Mesenchymal stem cell (in vitro differentiated cells and primary cell): ENCODE measurements around the gene FCRL3.

Experiments used
- DNase-seq: peaks from one replicate; pipeline ENCODE4 v3.0.0-alpha.2; 2013
- H2AFZ ChIP-seq: one replicate; pipeline ENCODE4 v1.6.1; 2013; ENCODE audit warnings: low read depth, mild to moderate bottlenecking, control low read depth, inconsistent platforms, low read length, moderate library complexity
- H2AK5ac ChIP-seq: 2 replicates; pipeline ENCODE4 v1.6.1; 2013; ENCODE audit warnings: low read length, moderate library complexity, mild to moderate bottlenecking, inconsistent platforms; ENCODE audit not compliant: severe bottlenecking
- H2BK120ac ChIP-seq: one replicate; pipeline ENCODE4 v1.6.1; 2013; ENCODE audit warnings: low read depth, mild to moderate bottlenecking, inconsistent platforms, low read length, moderate library complexity
- H2BK12ac ChIP-seq, 2 experiments: one replicate each; pipeline ENCODE4 v1.6.1; 2013; ENCODE audit warnings: inconsistent platforms in 2 of 2, low read length in 2 of 2, mild to moderate bottlenecking in 2 of 2, moderate library complexity in 2 of 2, control low read depth in 1 of 2
- H2BK15ac ChIP-seq: one replicate; pipeline ENCODE4 v1.6.1; 2013; ENCODE audit warnings: mild to moderate bottlenecking, low read depth, inconsistent platforms; ENCODE audit not compliant: poor library complexity, severe bottlenecking
- H2BK5ac ChIP-seq: 2 replicates; pipeline ENCODE4 v1.6.1; 2013; ENCODE audit warnings: low read depth, mild to moderate bottlenecking, low read length, control low read depth, inconsistent platforms; ENCODE audit not compliant: poor library complexity, severe bottlenecking
- H3K14ac ChIP-seq, 2 experiments: one replicate each; pipeline ENCODE4 v1.6.1; 2013; ENCODE audit warnings: inconsistent platforms in 2 of 2, low read length in 2 of 2, control low read depth in 1 of 2, mild to moderate bottlenecking in 1 of 2, moderate library complexity in 1 of 2
- H3K18ac ChIP-seq, 2 experiments: one replicate each; pipeline ENCODE4 v1.6.1; 2013; ENCODE audit warnings: inconsistent platforms in 2 of 2, low read length in 2 of 2, control low read depth in 1 of 2, low read depth in 1 of 2, mild to moderate bottlenecking in 1 of 2
- H3K23ac ChIP-seq, 2 experiments: one replicate each; pipeline ENCODE4 v1.6.1; 2013; ENCODE audit warnings: inconsistent platforms in 2 of 2, low read length in 2 of 2, mild to moderate bottlenecking in 2 of 2, moderate library complexity in 2 of 2, control low read depth in 1 of 2
- H3K27ac ChIP-seq: 2 replicates; pipeline ENCODE4 v1.5.1; 2013; ENCODE audit warnings: mild to moderate bottlenecking, moderate library complexity, low read length, control low read depth, inconsistent platforms; ENCODE audit not compliant: poor library complexity, severe bottlenecking
- H3K27me3 ChIP-seq, 2 experiments: 2 replicates each; pipeline versions ENCODE4 v1.6.1 to v1.7.0; 2013; ENCODE audit warnings: low read length in 2 of 2, mild to moderate bottlenecking in 2 of 2, moderate library complexity in 2 of 2, control low read depth in 1 of 2, inconsistent platforms in 1 of 2; ENCODE audit not compliant: control insufficient read depth in 1 of 2, insufficient read depth in 1 of 2
- H3K36me3 ChIP-seq, 2 experiments: 2 replicates each; pipeline versions ENCODE4 v1.6.1 to v1.7.0; 2013; ENCODE audit warnings: low read length in 2 of 2, control low read depth in 1 of 2, inconsistent platforms in 1 of 2, low read depth in 1 of 2, mild to moderate bottlenecking in 1 of 2; ENCODE audit not compliant: insufficient read depth in 2 of 2, control insufficient read depth in 1 of 2
- H3K4ac ChIP-seq, 2 experiments: one replicate each; pipeline ENCODE4 v1.6.1; 2013; ENCODE audit warnings: inconsistent platforms in 2 of 2, low read length in 2 of 2, mild to moderate bottlenecking in 2 of 2, moderate library complexity in 2 of 2, control low read depth in 1 of 2, low read depth in 1 of 2
- H3K4me1 ChIP-seq: 2 replicates; pipeline ENCODE4 v1.6.1; 2013; ENCODE audit warnings: low read depth, low read length, control low read depth; ENCODE audit not compliant: control insufficient read depth, insufficient read depth
- H3K4me2 ChIP-seq: 2 replicates; pipeline ENCODE4 v1.6.1; 2013; ENCODE audit warnings: low read length, mild to moderate bottlenecking, inconsistent platforms; ENCODE audit not compliant: poor library complexity, severe bottlenecking
- H3K4me3 ChIP-seq, 2 experiments: 2 replicates each; pipeline versions ENCODE4 v1.5.1 to v1.7.0; 2013; ENCODE audit warnings: low read length in 2 of 2, mild to moderate bottlenecking in 2 of 2, control low read depth in 1 of 2, low read depth in 1 of 2; ENCODE audit not compliant: insufficient read depth in 1 of 2
- H3K79me1 ChIP-seq: replicated peaks from 2 replicates; pipeline ENCODE4 v1.6.1; 2013; ENCODE audit warnings: mild to moderate bottlenecking, control low read depth, low read length, inconsistent platforms; ENCODE audit not compliant: poor library complexity, severe bottlenecking
- H3K9ac ChIP-seq: 2 replicates; pipeline ENCODE4 v1.7.0; 2013; ENCODE audit warnings: mild to moderate bottlenecking, low read length, moderate library complexity
- H3K9me3 ChIP-seq: 2 replicates; pipeline ENCODE4 v1.7.0; 2013; ENCODE audit warnings: mild to moderate bottlenecking, low read length; ENCODE audit not compliant: control insufficient read depth
- H4K8ac ChIP-seq: one replicate; pipeline ENCODE4 v1.6.1; 2013; ENCODE audit warnings: inconsistent platforms, mild to moderate bottlenecking, low read length, moderate library complexity
- H4K91ac ChIP-seq: one replicate; pipeline ENCODE4 v1.6.1; 2013; ENCODE audit warnings: mild to moderate bottlenecking, low read length, inconsistent platforms
- WGBS: methylation state at CpG from one replicate; pipeline ENCODE4 v1.1.7; 2013; ENCODE audit warnings: mixed read lengths; 5-methylcytosine and 5-hydroxymethylcytosine counted together

The FCRL3 gene

GRCh38 chr1:157648317-157648716 lies 52.3 kb downstream of the FCRL3 start:
- no peak overlapping the region for H2BK120ac ChIP-seq

DNA sequence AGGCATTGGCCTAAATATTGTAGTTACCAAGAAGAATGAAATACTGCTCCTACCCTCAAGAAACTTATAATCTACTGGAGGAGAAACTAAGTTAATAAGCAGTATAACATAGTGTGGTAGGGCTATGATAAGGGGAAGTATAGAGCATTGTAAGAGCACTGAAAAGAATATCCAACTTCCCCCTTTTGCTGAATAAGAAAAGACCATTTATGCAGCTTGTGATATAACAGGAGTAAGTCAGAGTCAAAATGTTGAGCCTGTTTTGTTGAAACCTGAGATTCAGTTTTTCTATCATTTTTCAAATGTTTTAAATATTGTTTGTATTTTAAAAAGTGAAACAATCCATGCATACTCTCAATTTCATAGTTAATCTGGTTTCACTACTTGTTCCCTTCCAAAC lies 54.4 kb downstream of the FCRL3 start:
- H3K4me3 ChIP-seq: no peak overlapping the region
- peaks cover 0 to 6% of the 10 kb centered on the region in 2 experiments for H3K27me3 ChIP-seq
- H3K4me1 ChIP-seq: no peaks in the 10 kb centered on the region
- no peak overlapping the region for H4K91ac ChIP-seq
- H2BK120ac ChIP-seq: no peak overlapping the region
- no peak overlapping the region for H2BK12ac ChIP-seq
- no peak overlapping the region for H3K23ac ChIP-seq
- H3K4me2 ChIP-seq: no peak overlapping the region
- DNase-seq: no peak
- H3K9ac ChIP-seq: no peak overlapping the region
- no peak overlapping the region for H2AK5ac ChIP-seq
- H3K79me1 ChIP-seq: no peaks in the 10 kb centered on the region
- no peak overlapping the region for H3K14ac ChIP-seq
- no peak overlapping the region for H2AFZ ChIP-seq
- H2BK15ac ChIP-seq: no peak overlapping the region
- H4K8ac ChIP-seq: no peak overlapping the region
- no peaks in the 10 kb centered on the region for H3K9me3 ChIP-seq
- H3K18ac ChIP-seq: no peak overlapping the region
- no peak overlapping the region for H3K4ac ChIP-seq
- H3K27ac ChIP-seq: no peak overlapping the region
- no peak overlapping the region for H2BK5ac ChIP-seq
- H3K36me3 ChIP-seq: no peaks in the 10 kb centered on the region

More at GRCh38 chr1:157648317-157648716, 52.3 kb downstream of the FCRL3 start:
- Histone ChIP-seq H3K27ac (no peak overlapping the region), H3K14ac (no peak overlapping the region), H3K36me3 (no peaks in the 10 kb centered on the region), H4K8ac (no peak overlapping the region), H3K9me3 (no peaks in the 10 kb centered on the region), H3K4me3 (no peak overlapping the region), H2AFZ (no peak overlapping the region), H3K4me2 (no peak overlapping the region), H3K27me3 (peaks cover 0 to 6% of the 10 kb centered on the region in 2 experiments), H3K23ac (no peak overlapping the region), H3K79me1 (no peaks in the 10 kb centered on the region), H3K4me1 (no peaks in the 10 kb centered on the region), H3K4ac (no peak overlapping the region), H2BK12ac (no peak overlapping the region), H2BK15ac (no peak overlapping the region), H3K18ac (no peak overlapping the region), H2BK5ac (no peak overlapping the region), H2AK5ac (no peak overlapping the region), H4K91ac (no peak overlapping the region), H3K9ac (no peak overlapping the region)
- DNase-seq: no peak
- no CpG with 5 or more reads among the region's 3 CpGs for WGBS

- 20% methylated on average over 2 of the region's 2 CpGs for WGBS
- no peak for DNase-seq
- Histone ChIP-seq H2AFZ (no peak overlapping the region), H2BK12ac (no peak overlapping the region), H3K9me3 (no peaks in the 10 kb centered on the region), H3K9ac (no peak overlapping the region), H3K14ac (no peak overlapping the region), H4K91ac (no peak overlapping the region), H3K4me3 (no peak overlapping the region), H2BK15ac (no peak overlapping the region), H2BK5ac (no peak overlapping the region), H2AK5ac (no peak overlapping the region), H2BK120ac (no peak overlapping the region), H3K27ac (no peak overlapping the region), H3K36me3 (no peaks in the 10 kb centered on the region), H3K4me2 (no peak overlapping the region), H3K4ac (no peak overlapping the region), H3K79me1 (no peaks in the 10 kb centered on the region), H3K27me3 (no peaks in the 10 kb centered on the region), H3K23ac (no peak overlapping the region), H3K18ac (no peak overlapping the region), H4K8ac (no peak overlapping the region), H3K4me1 (no peaks in the 10 kb centered on the region)
Measured at GRCh38 chr1:157641177-157641576, 59.4 kb downstream of the FCRL3 start.

DNA sequence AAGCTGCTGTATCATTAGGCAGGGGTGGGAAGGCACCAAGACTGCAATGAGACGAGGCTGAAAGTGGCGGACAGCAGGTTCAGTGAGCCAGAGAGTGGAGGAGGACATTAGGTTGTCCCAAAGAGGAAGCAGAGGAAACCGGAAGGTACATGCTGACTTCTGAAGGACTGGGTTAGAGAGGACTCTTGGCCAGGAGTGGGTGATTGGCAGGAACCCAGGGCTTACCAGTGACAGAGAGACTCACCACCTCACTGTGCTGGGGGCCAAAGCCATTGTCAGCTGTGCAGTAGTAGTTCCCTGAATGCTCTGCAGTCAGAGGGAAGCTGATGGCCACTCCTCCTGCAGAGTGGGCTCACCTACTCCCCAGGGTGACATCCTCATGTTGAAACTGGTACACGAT lies 60.8 kb downstream of the FCRL3 start:
- H3K4me2 ChIP-seq: no peak overlapping the region
- no peak overlapping the region for H3K4ac ChIP-seq
- no peak overlapping the region for H3K27ac ChIP-seq
- H3K4me3 ChIP-seq: no peak overlapping the region
- H3K18ac ChIP-seq: no peak overlapping the region
- no peak overlapping the region for H2BK120ac ChIP-seq
- H3K23ac ChIP-seq: no peak overlapping the region
- H3K14ac ChIP-seq: no peak overlapping the region
- H4K8ac ChIP-seq: no peak overlapping the region
- H3K79me1 ChIP-seq: no peaks in the 10 kb centered on the region
- H3K27me3 ChIP-seq: no peaks in the 10 kb centered on the region
- H2BK15ac ChIP-seq: no peak overlapping the region
- no peak overlapping the region for H2AFZ ChIP-seq
- H3K9me3 ChIP-seq: no peaks in the 10 kb centered on the region
- 62% methylated on average over 4 of the region's 4 CpGs for WGBS
- H3K36me3 ChIP-seq: no peaks in the 10 kb centered on the region
- no peak overlapping the region for H2AK5ac ChIP-seq
- no peak overlapping the region for H2BK12ac ChIP-seq
- no peak overlapping the region for H4K91ac ChIP-seq
- no peaks in the 10 kb centered on the region for H3K4me1 ChIP-seq
- DNase-seq: no peak
- H2BK5ac ChIP-seq: no peak overlapping the region
- no peak overlapping the region for H3K9ac ChIP-seq
